OCI-LY1 (cell line): ENCODE data around the gene CALCA.

Experiments used
- EZH2 ChIP-seq: fragments of 200-600 bp; sonication (generic), shearing (Covaris generic); IDR thresholded peaks from 2 replicates; pipeline ENCODE4 v1.8.0; 2017; ENCODE audit warnings: borderline replicate concordance, mixed run types, mild to moderate bottlenecking, antibody characterized with exemption, low read length, moderate library complexity, mixed read lengths
- TF ChIP-seq, protein P1 (sequence below): fragments of 200-600 bp; sonication (generic), shearing (Covaris generic); IDR thresholded peaks from 2 replicates; pipeline ENCODE4 v1.5.1; 2017; ENCODE audit warnings: mild to moderate bottlenecking, antibody characterized with exemption, low read length, moderate library complexity, mixed read lengths

GRCh38 chr11:14981507-14981906 lies 9.4 kb upstream of the CALCA start:
- TF ChIP-seq, protein P1, sequence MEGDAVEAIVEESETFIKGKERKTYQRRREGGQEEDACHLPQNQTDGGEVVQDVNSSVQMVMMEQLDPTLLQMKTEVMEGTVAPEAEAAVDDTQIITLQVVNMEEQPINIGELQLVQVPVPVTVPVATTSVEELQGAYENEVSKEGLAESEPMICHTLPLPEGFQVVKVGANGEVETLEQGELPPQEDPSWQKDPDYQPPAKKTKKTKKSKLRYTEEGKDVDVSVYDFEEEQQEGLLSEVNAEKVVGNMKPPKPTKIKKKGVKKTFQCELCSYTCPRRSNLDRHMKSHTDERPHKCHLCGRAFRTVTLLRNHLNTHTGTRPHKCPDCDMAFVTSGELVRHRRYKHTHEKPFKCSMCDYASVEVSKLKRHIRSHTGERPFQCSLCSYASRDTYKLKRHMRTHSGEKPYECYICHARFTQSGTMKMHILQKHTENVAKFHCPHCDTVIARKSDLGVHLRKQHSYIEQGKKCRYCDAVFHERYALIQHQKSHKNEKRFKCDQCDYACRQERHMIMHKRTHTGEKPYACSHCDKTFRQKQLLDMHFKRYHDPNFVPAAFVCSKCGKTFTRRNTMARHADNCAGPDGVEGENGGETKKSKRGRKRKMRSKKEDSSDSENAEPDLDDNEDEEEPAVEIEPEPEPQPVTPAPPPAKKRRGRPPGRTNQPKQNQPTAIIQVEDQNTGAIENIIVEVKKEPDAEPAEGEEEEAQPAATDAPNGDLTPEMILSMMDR, result no peak
- TF ChIP-seq EZH2, result no peak
